ENCODE measurements around the gene LTA. TPM values are rescaled to one million over a fixed set of nuclear protein-coding genes. Genes with fewer than 3 reads are reported as not detected.

The LTA gene
- total RNA-seq, 1 donor from 2014 or later = not detected

- TF ChIP-seq CTCF (IDR thresholded peaks at IDR 0.05; ENCODE audit: borderline replicate concordance) = no peak
- Histone ChIP-seq H3K27me3 (ENCODE audit: low read depth) (no peaks in the 10 kb centered on the region), H3K36me3 (no peaks in the 10 kb centered on the region), H3K4me3 (no peak overlapping the region), H3K27ac (replicated peaks) (no peak overlapping the region), H3K9me3 (replicated peaks) (no peaks in the 10 kb centered on the region), H3K4me1 (peaks cover 38% of the 10 kb centered on the region)
- intact Hi-C loops (cut with micrococcal nuclease) = no loop called here
- no peak for DNase-seq
Measured at GRCh38 chr6:31579546-31580437, 7.7 kb downstream of the LTA start.

- TF ChIP-seq CTCF (IDR thresholded peaks at IDR 0.05; ENCODE audit: borderline replicate concordance) = no peak
- Histone ChIP-seq H3K36me3 (no peaks in the 10 kb centered on the region), H3K4me1 (peaks cover 38% of the 10 kb centered on the region), H3K4me3 (peak overlapping the region; percentile 86), H3K9me3 (replicated peaks) (no peaks in the 10 kb centered on the region), H3K27me3 (ENCODE audit: low read depth) (no peaks in the 10 kb centered on the region), H3K27ac (replicated peaks) (peak overlapping the region; percentile 90)
- DNase-seq = no peak
- intact Hi-C loops (cut with micrococcal nuclease) = no loop called here
Measured at GRCh38 chr6:31580438-31580740, 8.3 kb downstream of the LTA start.

- peaks cover 41% of the 10 kb centered on the region for H3K4me1 ChIP-seq
- no peaks in the 10 kb centered on the region for H3K36me3 ChIP-seq
- H3K27ac ChIP-seq (replicated peaks) = peak overlapping the region; percentile 90
- TF ChIP-seq CTCF (IDR thresholded peaks at IDR 0.05; ENCODE audit: borderline replicate concordance) = peak; percentile 99
- H3K9me3 ChIP-seq (replicated peaks) = no peaks in the 10 kb centered on the region
- peak; percentile 92 for DNase-seq
- intact Hi-C loops (cut with micrococcal nuclease) = no loop called here
- peak overlapping the region; percentile 86 for H3K4me3 ChIP-seq
- no peaks in the 10 kb centered on the region for H3K27me3 ChIP-seq (ENCODE audit: low read depth)
Measured at GRCh38 chr6:31580807-31581433, 8.8 kb downstream of the LTA start.

GRCh38 chr6:31581434-31582229 is 9.5 kb downstream of the LTA start:
- H3K4me1 ChIP-seq = peaks cover 39% of the 10 kb centered on the region
- H3K9me3 ChIP-seq (replicated peaks) = no peaks in the 10 kb centered on the region
- H3K4me3 ChIP-seq = peak overlapping the region; percentile 86
- no peak for TF ChIP-seq CTCF (IDR thresholded peaks at IDR 0.05; ENCODE audit: borderline replicate concordance)
- H3K27me3 ChIP-seq (ENCODE audit: low read depth) = no peaks in the 10 kb centered on the region
- intact Hi-C loops (cut with micrococcal nuclease) = no loop called here
- H3K36me3 ChIP-seq = no peaks in the 10 kb centered on the region
- no peak for DNase-seq
- peak overlapping the region; percentile 90 for H3K27ac ChIP-seq (replicated peaks)

- Histone ChIP-seq H3K9me3 (replicated peaks) (no peaks in the 10 kb centered on the region), H3K27me3 (ENCODE audit: low read depth) (no peaks in the 10 kb centered on the region), H3K4me1 (peaks cover 33% of the 10 kb centered on the region), H3K4me3 (peak within 1 kb of the TSS; percentile 86), H3K27ac (replicated peaks) (peak within 1 kb of the TSS; percentile 90), H3K36me3 (no peaks in the 10 kb centered on the region)
- TF ChIP-seq CTCF (IDR thresholded peaks at IDR 0.05; ENCODE audit: borderline replicate concordance) = no peak
- DNase-seq = no peak
- intact Hi-C loops (cut with micrococcal nuclease) = no loop called here
Measured at GRCh38 chr6:31582230-31582643, 10.1 kb downstream of the LTA start, which contains the start of gene LTB. Gene LTB (minus strand): TSS chr6:31582424. CDS start chr6:31582417, 7 bp downstream.

All from left ventricle myocardium inferior (tissue), 1 donor.